Pulmonary artery endothelial cell (primary cell): ENCODE measurements around the gene S1PR5. TPM values are rescaled to one million over a fixed set of nuclear protein-coding genes. Genes with fewer than 3 reads are reported as not detected.
A peak's percentile ranks its signal among the peaks of the same experiment; 100 is the strongest.

Experiments used
- DNase-seq: peaks from one replicate; pipeline ENCODE4 v3.0.0-alpha.2; 2011; ENCODE audit warnings: low read depth, low spot score
- total RNA-seq: library from RNA; depleted of rRNA; stranded (reverse); fragments of >200 nt; gene quantifications from 2 replicates; pipeline ENCODE4 v1.2.3, GENCODE V29; 2014

Gene S1PR5
- total RNA-seq, 1 donor from 2014 or later: not detected

- no peak for DNase-seq
Observed at GRCh38 chr19:10516064-10516385, 1.2 kb downstream of the S1PR5 start.

- DNase-seq: no peak
Observed at GRCh38 chr19:10514211-10515145, 2.8 kb downstream of the S1PR5 start.

GRCh38 chr19:10513223-10513622 is 4.0 kb downstream of the S1PR5 start:
- no peak for DNase-seq

GRCh38 chr19:10510301-10510802 is 6.9 kb downstream of the S1PR5 start:
- DNase-seq: no peak

- no peak for DNase-seq
Observed at GRCh38 chr19:10508707-10509106, 8.5 kb downstream of the S1PR5 start.

- no peak for DNase-seq
Observed at GRCh38 chr19:10508036-10508435, 9.2 kb downstream of the S1PR5 start.

GRCh38 chr19:10505583-10506229 is 11.5 kb downstream of the S1PR5 start:
- peak; percentile 22 for DNase-seq

- no peak for DNase-seq
Observed at GRCh38 chr19:10503002-10503789, 14.1 kb downstream of the S1PR5 start, which contains the start of gene KEAP1. Gene KEAP1 (minus strand): TSS chr19:10503356. CDS start chr19:10500033, 3,323 bp downstream.

- peak; percentile 69 for DNase-seq
Observed at GRCh38 chr19:10502524-10503001, 14.7 kb downstream of the S1PR5 start.

- no peak for DNase-seq
Observed at GRCh38 chr19:10501971-10502523, 15.2 kb downstream of the S1PR5 start.

- DNase-seq: no peak
Observed at GRCh38 chr19:10500247-10500592, 17.0 kb downstream of the S1PR5 start.

- no peak for DNase-seq
Observed at GRCh38 chr19:10499550-10500246, 17.5 kb downstream of the S1PR5 start.

- no peak for DNase-seq
Observed at GRCh38 chr19:10497371-10497770, 19.9 kb downstream of the S1PR5 start.

- no peak for DNase-seq
Observed at GRCh38 chr19:10491472-10492047, 25.7 kb downstream of the S1PR5 start.

GRCh38 chr19:10486551-10486950 is 30.7 kb downstream of the S1PR5 start:
- no peak for DNase-seq

GRCh38 chr19:10478903-10479384 is 38.3 kb downstream of the S1PR5 start:
- peak; percentile 68 for DNase-seq

- no peak for DNase-seq
Observed at GRCh38 chr19:10478476-10478875, 38.8 kb downstream of the S1PR5 start.

- DNase-seq: no peak
Observed at GRCh38 chr19:10474962-10475451, 42.2 kb downstream of the S1PR5 start.

GRCh38 chr19:10473192-10473591 is 44.1 kb downstream of the S1PR5 start:
- DNase-seq: no peak

- no peak for DNase-seq
Observed at GRCh38 chr19:10471909-10472308, 45.3 kb downstream of the S1PR5 start.
